ENCODE results near the gene IL2RG.

The IL2RG gene

DNA sequence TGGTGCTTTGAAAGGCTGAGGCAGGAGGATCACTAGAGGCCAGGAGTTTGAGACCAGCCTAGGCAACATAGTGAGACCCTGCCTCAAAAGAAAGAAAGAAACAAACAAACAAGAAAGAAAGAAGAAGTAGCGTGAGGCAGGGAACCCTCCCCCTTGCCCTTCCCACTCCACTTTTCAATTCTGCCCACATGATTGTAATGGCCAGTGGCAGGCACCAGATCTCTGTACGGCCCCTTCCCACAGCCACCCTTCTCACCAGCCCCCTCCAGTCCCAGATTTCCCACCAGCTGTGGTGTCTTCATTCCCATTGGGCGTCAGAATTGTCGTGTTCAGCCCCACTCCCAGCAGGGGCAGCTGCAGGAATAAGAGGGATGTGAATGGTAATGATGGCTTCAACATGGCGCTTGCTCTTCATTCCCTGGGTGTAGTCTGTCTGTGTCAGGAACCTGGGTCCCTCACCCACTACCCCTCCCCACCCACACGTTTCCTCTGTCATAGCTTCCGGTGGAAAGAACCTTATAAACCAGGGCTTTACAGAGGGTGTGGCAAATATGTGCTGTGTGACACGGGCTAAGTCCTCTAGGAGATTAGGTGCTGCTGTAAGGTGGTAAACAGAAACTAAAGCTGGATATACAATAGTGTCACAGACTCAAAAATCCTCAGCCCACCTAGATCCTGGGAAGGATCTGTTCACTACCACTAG is at the start of gene IL2RG:
IL2RG (minus strand) TSS at position 437 of the 703 bp plus-strand sequence; CDS start at position 399, 38 bp downstream.
- Mint-ChIP-seq H3K27me3 (no peaks in the 10 kb centered on the region), H3K36me3 (peaks cover 48% of the 10 kb centered on the region), H3K4me1 (peaks cover 55% of the 10 kb centered on the region), H3K9me3 (no peaks in the 10 kb centered on the region), H3K4me3 (peak within 1 kb of the TSS; percentile 98), H3K27ac (peak within 1 kb of the TSS; percentile 94)
- peak; percentile 98 for ATAC-seq

DNA sequence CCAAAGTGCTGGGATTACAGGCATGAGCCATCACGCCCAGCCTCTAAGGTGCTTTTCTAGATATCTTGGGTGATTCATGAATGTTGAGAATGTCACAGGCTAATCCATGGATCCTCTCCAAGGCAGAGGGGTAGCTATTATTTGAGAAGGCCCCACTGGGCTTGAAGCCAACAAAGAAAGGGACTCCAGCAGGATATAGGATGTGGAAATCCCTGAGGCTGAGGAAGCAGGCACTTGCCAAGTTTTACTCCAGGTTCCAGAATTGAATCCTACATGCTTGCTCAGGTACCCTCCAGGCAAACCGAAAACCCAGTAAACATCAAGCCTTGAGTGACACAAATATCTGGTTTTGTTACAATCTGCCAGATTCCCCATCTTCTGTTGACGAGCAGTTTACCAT is 49.1 kb upstream of the IL2RG start:
- Mint-ChIP-seq H3K27ac (no peak overlapping the region), H3K27me3 (no peaks in the 10 kb centered on the region)
- ATAC-seq = no peak

DNA sequence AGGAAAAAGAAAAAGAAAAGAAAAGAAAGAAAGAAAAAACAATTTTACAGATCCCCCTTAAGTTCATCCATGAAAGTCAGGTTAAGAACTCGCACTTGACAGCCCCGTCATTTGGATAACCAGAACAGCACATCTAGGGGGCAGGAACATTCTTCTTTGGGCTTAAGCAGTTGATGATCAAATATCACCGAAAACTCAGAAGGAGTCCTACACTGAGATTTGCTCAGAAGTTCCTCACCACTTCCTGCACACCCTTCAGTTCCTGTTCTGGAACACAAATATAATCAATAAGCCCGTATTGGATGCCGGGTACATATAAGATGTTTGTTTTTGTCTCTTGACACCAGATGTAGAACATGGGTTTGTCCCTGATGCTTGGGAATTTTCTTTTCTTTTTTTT is 48.0 kb upstream of the IL2RG start:
- H3K9me3 Mint-ChIP-seq = no peaks in the 10 kb centered on the region
- ATAC-seq = no peak
- no peaks in the 10 kb centered on the region for H3K27me3 Mint-ChIP-seq
- H3K36me3 Mint-ChIP-seq = peaks cover 20% of the 10 kb centered on the region
- H3K4me3 Mint-ChIP-seq = no peak overlapping the region
- H3K4me1 Mint-ChIP-seq = peaks cover 20% of the 10 kb centered on the region
- H3K27ac Mint-ChIP-seq = no peak overlapping the region

More for the DNA sequence above, 49.1 kb upstream of the IL2RG start:
- no peaks in the 10 kb centered on the region for H3K9me3 Mint-ChIP-seq
- peaks cover 19% of the 10 kb centered on the region for H3K4me1 Mint-ChIP-seq
- H3K36me3 Mint-ChIP-seq = peaks cover 20% of the 10 kb centered on the region
- H3K4me3 Mint-ChIP-seq = no peak overlapping the region

DNA sequence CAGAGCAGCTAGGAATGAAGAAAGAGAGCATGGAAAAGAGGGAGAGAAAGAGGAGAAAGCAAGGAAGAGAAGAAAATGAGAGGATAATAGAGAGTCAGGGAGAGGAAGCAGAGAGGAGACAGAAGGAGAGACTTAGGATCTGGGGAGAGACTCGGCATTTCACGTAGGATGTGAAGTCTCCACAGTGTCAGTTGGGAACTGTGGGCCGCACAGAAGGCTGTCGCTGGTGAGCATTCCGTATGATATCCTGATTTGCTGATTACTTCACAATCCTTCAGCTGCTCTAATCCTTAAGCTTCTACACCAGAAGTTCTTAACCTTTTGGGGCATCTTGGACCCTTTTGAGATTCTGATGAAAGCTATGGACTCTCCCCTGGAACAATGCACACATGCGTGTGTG is 47.2 kb upstream of the IL2RG start:
- H3K4me3 Mint-ChIP-seq = no peak overlapping the region
- peaks cover 17% of the 10 kb centered on the region for H3K36me3 Mint-ChIP-seq
- no peak for ATAC-seq

DNA sequence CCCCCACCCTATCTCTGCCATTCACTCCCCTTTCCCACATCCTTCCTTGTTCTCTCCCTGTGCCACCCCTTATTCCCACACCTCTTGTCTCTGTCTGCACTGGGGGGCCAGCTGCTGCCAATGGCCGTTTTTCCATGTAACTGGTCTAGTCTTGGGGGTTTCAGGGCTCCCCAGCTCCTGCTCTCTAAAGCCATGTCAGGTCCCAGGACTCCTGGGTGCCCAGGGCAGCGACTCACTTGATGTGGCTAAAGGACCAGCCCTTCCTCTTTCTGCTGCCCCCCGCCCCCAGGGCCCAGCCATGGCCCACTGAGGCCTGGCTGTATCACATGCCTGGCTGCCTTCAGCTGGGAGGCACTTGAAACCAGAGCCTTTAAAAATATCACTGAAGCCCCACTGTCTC is 43.3 kb upstream of the IL2RG start:
- Mint-ChIP-seq H3K27ac (peak overlapping the region; percentile 46), H3K36me3 (peaks cover 19% of the 10 kb centered on the region), H3K4me3 (no peak overlapping the region), H3K4me1 (peaks cover 19% of the 10 kb centered on the region), H3K9me3 (no peaks in the 10 kb centered on the region), H3K27me3 (no peaks in the 10 kb centered on the region)
- ATAC-seq = no peak

More for the DNA sequence above, 47.2 kb upstream of the IL2RG start:
- Mint-ChIP-seq H3K27me3 (no peaks in the 10 kb centered on the region), H3K9me3 (no peaks in the 10 kb centered on the region), H3K27ac (no peak overlapping the region), H3K4me1 (peaks cover 20% of the 10 kb centered on the region)

DNA sequence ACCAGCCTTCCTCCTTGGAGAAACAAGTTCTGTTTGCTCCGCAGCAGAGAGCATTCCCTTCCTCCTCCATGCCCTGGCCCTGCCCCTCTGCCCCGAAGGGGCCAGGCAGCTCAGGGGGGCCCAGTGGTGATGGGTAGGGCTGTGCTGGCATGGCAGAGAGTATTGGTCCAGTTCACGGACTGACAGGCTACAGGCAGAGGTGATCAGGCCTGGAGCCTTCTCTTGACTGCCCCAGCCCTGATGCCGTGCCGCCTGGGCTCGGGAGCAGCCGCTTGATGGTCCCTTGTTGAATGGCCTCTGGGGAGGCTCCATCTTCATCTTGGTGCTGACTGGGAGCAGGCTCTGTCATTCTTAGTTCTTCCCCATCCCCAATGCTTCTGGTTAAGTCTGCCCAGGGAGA is 42.8 kb upstream of the IL2RG start:
- Mint-ChIP-seq H3K9me3 (no peaks in the 10 kb centered on the region), H3K27ac (peak overlapping the region; percentile 46)

DNA sequence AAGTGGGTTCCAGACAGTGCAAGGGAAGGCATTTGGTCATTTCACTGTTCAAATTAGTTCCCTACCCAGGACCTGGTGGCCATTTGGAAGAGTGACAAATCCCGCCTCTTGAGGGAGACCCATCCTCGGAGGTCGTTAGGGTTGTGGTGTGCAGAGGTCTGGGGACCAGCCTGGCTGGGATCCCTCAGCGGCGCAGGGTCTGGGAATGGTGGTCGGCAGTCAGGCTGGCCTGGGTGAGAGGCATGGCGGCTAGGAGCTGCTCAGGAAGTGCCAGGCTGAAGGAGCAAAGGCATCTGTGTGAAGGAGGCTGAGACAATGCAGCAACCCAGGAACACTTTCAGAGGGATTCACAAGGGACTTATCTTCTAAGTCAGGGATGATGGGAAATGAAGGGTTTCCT is 40.0 kb upstream of the IL2RG start:
- H3K9me3 Mint-ChIP-seq = no peaks in the 10 kb centered on the region
- ATAC-seq = no peak
- H3K4me1 Mint-ChIP-seq = peaks cover 20% of the 10 kb centered on the region

More for the DNA sequence above, 42.8 kb upstream of the IL2RG start:
- no peaks in the 10 kb centered on the region for H3K27me3 Mint-ChIP-seq
- peaks cover 19% of the 10 kb centered on the region for H3K36me3 Mint-ChIP-seq
- ATAC-seq = no peak
- no peak overlapping the region for H3K4me3 Mint-ChIP-seq
- peaks cover 19% of the 10 kb centered on the region for H3K4me1 Mint-ChIP-seq

DNA sequence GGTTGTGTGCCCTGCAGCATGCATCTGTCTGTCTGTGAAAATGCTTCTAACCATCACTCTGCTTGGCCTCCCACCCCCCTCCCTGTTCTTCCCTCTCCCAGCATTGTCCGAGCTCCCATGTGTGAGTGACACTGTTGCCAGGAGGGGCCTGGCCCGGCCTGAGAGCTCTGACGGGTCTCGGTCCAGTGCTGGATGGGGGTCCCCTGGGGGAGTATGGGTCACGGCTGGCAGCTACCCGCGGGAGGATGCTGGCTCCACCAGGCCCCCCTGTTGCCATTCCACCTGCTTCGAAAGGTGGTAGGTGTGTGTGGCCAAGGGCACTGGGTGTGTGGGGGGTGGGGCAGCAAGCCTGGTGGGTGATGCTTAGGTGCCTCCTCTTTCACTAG is 36.9 kb upstream of the IL2RG start:
- Mint-ChIP-seq H3K27ac (no peak overlapping the region), H3K4me3 (no peak overlapping the region), H3K27me3 (no peaks in the 10 kb centered on the region), H3K9me3 (no peaks in the 10 kb centered on the region), H3K4me1 (peaks cover 20% of the 10 kb centered on the region), H3K36me3 (peaks cover 8% of the 10 kb centered on the region)
- no peak for ATAC-seq

More for the DNA sequence above, 40.0 kb upstream of the IL2RG start:
- H3K4me3 Mint-ChIP-seq = no peak overlapping the region
- H3K36me3 Mint-ChIP-seq = peaks cover 13% of the 10 kb centered on the region
- no peaks in the 10 kb centered on the region for H3K27me3 Mint-ChIP-seq
- no peak overlapping the region for H3K27ac Mint-ChIP-seq

DNA sequence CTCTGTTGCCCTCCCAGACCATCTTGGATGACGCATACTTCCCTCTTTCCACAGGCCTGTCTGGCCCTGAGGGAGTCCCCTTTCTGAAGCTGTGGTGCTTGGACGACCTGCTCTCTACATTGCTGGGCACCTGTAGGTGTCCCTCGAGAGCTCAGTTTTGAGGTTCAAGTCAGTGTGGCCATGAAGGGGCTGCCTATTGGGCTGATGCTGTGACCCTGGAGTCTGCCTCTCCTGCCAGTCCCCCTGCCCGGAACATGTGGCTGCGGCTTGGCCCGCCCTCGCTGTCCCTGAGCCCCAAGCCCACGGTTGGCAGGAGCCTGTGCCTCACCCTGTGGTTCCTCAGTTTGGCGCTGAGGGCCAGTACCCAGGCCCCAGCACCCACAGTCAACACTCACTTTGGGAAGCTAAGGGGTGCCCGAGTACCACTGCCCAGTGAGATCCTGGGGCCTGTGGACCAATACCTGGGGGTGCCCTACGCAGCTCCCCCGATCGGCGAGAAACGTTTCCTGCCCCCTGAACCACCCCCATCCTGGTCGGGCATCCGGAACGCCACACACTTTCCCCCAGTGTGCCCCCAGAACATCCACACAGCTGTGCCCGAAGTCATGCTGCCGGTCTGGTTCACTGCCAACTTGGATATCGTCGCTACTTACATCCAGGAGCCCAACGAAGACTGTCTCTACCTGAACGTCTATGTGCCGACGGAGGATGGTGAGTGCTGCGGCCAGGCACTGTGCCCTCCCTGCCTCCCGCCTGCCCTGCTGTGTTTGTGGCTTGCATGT is 36.3 kb upstream of the IL2RG start:
- no peak for ATAC-seq
- no peak overlapping the region for H3K27ac Mint-ChIP-seq
- H3K36me3 Mint-ChIP-seq = peaks cover 2% of the 10 kb centered on the region
- H3K4me1 Mint-ChIP-seq = peaks cover 18% of the 10 kb centered on the region
- no peak overlapping the region for H3K4me3 Mint-ChIP-seq
- no peaks in the 10 kb centered on the region for H3K9me3 Mint-ChIP-seq
- H3K27me3 Mint-ChIP-seq = no peaks in the 10 kb centered on the region

DNA sequence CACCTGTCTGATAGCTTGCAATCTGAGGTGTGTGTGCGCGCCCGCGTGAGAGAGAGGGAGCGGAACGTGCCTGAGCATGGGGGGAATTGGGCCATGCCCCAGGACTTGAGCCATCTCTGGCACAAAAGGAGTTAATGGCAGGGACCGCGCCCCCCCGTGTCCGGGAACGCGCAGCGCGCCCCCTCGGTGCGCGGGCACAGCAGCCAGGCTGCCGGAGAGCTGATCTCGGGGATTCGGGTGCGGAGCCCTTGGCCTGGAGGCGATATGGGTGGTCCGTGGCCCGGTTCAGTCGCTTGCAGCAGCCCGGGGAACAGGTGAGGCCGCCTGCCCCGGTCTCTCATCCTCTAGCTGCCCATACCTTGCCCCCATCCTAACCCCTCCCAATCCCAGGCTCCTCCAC is 33.3 kb upstream of the IL2RG start, which contains the start of gene NLGN3:
NLGN3 (plus strand) TSS at position 191 of the 400 bp plus-strand sequence. CDS start 2,909 bp downstream, outside the sequence.
- Mint-ChIP-seq H3K4me3 (peak within 1 kb of the TSS; percentile 44), H3K4me1 (peaks cover 13% of the 10 kb centered on the region), H3K27ac (no peak within 1 kb of the TSS), H3K27me3 (no peaks in the 10 kb centered on the region), H3K9me3 (no peaks in the 10 kb centered on the region), H3K36me3 (no peaks in the 10 kb centered on the region)
- no peak for ATAC-seq

DNA sequence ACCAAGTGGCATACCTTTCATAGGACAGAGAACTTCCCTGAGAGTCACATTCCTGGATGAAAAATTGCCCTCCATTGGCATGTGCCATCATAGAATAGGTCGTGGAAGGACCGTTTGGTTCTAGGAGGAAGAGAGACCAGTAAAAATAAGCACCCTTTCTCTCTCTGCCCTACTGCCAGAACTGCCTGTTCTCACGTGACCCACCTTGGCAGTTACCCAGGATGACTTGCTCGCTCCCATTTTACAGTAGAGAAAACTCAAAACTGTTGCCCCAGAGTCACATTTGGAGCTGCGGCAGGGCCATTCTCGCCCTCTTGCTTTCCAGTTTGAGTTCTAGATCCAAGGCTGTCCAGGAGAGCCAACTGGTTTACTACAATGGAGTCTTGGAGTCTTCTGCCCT is 32.1 kb upstream of the IL2RG start:
- peaks cover 10% of the 10 kb centered on the region for H3K36me3 Mint-ChIP-seq
- no peak overlapping the region for H3K27ac Mint-ChIP-seq
- peaks cover 13% of the 10 kb centered on the region for H3K4me1 Mint-ChIP-seq
- H3K9me3 Mint-ChIP-seq = no peaks in the 10 kb centered on the region
- no peak overlapping the region for H3K4me3 Mint-ChIP-seq
- no peak for ATAC-seq
- no peaks in the 10 kb centered on the region for H3K27me3 Mint-ChIP-seq

DNA sequence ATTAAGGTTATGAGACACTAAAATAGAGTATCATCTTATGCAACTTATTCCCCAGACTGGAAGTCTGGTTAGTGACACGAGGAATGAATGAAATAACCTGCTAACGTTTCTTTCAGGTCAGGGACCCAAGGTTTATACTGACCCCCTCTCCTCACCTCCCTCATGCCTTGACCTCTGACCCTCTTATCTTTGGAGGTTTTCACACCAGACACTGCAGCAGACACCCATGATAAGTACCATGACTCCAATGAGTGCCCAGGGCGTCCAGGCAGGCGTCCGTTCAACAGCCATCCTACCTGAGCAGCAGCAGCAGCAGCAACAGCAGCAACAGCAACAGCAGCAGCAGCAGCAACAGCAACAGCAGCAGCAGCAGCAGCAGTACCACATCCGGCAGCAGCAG is 29.1 kb upstream of the IL2RG start:
- Mint-ChIP-seq H3K4me1 (peaks cover 3% of the 10 kb centered on the region), H3K27me3 (no peaks in the 10 kb centered on the region), H3K36me3 (peaks cover 39% of the 10 kb centered on the region), H3K27ac (no peak overlapping the region), H3K9me3 (no peaks in the 10 kb centered on the region), H3K4me3 (no peak overlapping the region)
- no peak for ATAC-seq

DNA sequence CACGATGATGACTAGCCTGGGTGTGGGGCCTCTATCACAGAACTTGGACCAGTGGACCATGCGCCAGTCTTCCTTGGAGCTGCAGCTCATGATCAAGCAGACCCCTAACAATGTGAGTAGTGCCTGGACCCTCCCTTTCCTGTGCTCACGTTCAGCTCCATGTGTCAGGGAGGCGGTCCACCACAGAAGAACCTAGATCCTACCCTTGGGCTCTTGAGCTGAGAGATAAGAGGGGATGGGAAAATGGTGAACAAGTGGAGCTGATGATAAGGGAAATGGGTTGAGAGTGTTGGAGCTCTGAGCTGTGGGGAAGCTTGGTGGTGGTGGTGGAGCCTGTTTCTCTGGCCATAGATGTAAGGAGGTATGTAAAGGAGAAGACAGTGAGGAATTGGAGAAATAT is 20.1 kb upstream of the IL2RG start:
- peaks cover 71% of the 10 kb centered on the region for H3K36me3 Mint-ChIP-seq
- no peak overlapping the region for H3K4me3 Mint-ChIP-seq
- ATAC-seq = no peak
- peaks cover 13% of the 10 kb centered on the region for H3K4me1 Mint-ChIP-seq
- H3K9me3 Mint-ChIP-seq = no peaks in the 10 kb centered on the region
- no peaks in the 10 kb centered on the region for H3K27me3 Mint-ChIP-seq
- peak overlapping the region; percentile 22 for H3K27ac Mint-ChIP-seq

DNA sequence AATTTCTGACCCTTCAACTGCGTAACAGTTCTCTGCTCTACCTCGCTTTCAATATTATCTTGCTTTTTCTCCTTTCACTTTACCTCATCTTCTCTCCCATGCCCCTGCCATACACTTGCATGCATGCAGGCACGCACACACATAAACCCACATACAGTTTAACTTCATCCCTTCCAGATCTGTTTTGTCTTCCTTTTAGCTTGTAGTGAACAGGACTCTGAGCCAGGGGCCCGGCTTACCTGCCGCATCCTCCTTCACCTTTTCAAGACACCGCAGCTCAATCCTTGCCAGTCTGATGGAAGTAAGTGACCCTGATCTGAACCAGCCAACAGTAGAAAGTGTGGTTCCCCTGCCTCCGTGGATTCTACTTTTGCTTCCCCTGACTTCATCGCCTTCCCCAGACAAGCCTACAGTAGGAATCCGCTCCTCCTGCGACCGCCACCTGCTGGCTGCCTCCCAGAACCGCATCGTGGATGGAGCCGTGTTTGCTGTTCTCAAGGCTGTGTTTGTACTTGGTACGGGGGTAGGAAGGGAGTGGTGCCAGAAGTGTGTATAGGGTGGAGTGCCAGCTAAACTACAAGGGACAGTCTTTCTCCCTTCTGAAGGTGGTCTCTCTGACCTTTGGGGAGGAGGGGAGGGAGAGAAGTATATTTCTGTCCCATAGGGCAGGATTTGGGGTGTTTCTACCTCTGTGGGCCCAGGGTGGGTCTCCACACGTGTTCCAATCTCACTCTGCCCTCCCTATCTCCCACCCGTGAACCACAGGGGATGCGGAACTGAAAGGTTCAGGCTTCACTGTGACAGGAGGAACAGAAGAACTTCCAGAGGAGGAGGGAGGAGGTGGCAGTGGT is 17.8 kb upstream of the IL2RG start:
- Mint-ChIP-seq H3K27me3 (no peaks in the 10 kb centered on the region), H3K27ac (peak overlapping the region; percentile 58), H3K9me3 (no peaks in the 10 kb centered on the region), H3K4me3 (no peak overlapping the region), H3K4me1 (peaks cover 13% of the 10 kb centered on the region), H3K36me3 (peaks cover 64% of the 10 kb centered on the region)
- ATAC-seq = peak; percentile 71

All from stimulated activated memory B cell treated with anti-CD40 and anti-IgM and Interleukin-4, amounts not matched to agents 10 μg/mL and 1 μg/mL and 100 μg/mL, for 72 hours (primary cell).